Right kidney (tissue), 1 donor: Measurements from ENCODE around the gene YPEL5.

ENCODE experiments used
- DNase-seq: peaks from one replicate; pipeline ENCODE4 v3.0.0-alpha.2; 2016

Gene YPEL5

GRCh38 chr2:30204281-30204680, 57.5 kb downstream of the YPEL5 start:
- DNase-seq = no peak

GRCh38 chr2:30205456-30205855, 58.6 kb downstream of the YPEL5 start:
- no peak for DNase-seq

GRCh38 chr2:30206461-30207430, 59.9 kb downstream of the YPEL5 start:
- DNase-seq = no peak

GRCh38 chr2:30208453-30208852, 61.6 kb downstream of the YPEL5 start:
- peak; percentile 61 for DNase-seq

- no peak for DNase-seq
Measured at GRCh38 chr2:30209227-30209626, 62.4 kb downstream of the YPEL5 start.
